PC-9 (cell line): ENCODE data around the gene SEMA6B.

ENCODE experiments used
- CTCF ChIP-seq: fragments of 200-600 bp; sonication (generic); conservative IDR thresholded peaks from 2 replicates; pipeline ENCODE4 v1.6.1; 2017; ENCODE audit warnings: mixed run types, antibody characterized with exemption, mild to moderate bottlenecking, moderate library complexity
- EZH2 ChIP-seq: fragments of 200-600 bp; sonication (generic); IDR thresholded peaks from 2 replicates; pipeline ENCODE4 v1.8.0; 2017; ENCODE audit warnings: antibody characterized with exemption, low read depth

- TF ChIP-seq CTCF = no peak
- no peak for TF ChIP-seq EZH2
Observed at GRCh38 chr19:4539693-4540581, 19.5 kb downstream of the SEMA6B start, which contains the start of gene LRG1.
